NCI-H82 treated with DMSO at 0.1 percent for 48 hours (cell line): ENCODE measurements around the gene ADNP.

Experiments used
- DNase-seq: peaks from one replicate; lab custom pipeline; 2025; ENCODE audit not compliant: unreplicated experiment; lab: John Stamatoyannopoulos, UW

The ADNP gene

GRCh38 chr20:50852085-50852484 lies 79.2 kb downstream of the ADNP start:
- DNase-seq, result no peak

- no peak for DNase-seq
Observed at GRCh38 chr20:50850721-50851286, 80.4 kb downstream of the ADNP start.

DNA sequence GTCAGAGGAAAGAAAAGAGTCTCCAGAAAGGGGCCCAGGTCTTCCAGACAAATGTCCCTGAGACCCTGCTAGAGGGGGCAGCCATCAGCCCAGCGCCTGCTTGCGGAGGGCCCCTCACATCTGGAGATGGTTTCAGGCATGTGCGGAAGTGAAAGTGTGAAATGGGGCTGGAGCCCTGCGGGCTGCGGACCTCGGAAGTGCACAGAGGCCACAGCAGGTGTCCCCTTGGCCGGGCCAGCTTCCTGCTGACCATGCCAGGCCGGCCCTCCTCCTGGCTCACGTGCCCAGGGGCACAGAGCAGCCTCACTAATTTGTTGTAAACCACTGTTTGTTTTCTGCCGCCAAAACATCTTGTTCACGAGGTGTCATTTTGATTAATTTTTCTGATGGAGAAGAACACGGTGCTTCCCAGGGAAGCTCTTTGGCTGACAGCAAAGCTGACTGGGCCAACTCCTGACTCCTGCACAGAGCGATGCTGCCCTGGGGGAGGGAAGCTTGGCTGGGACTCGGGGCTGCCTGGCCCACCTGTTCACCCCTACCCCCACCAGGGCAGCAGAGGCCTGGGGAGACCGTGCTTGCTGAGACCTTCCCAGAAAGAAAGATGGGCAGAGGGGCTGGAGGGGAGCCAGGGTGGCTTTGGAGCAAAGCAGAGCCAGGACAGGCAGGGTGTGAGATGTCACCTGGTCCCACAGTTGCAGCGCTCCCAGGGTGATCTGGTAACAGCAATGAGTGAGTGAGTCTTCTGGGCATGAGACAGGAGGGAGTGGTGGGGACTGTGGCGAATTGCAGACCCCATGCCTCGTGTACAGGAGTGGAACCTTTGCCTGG lies 82.2 kb downstream of the ADNP start:
- no peak for DNase-seq

GRCh38 chr20:50848341-50848808 lies 82.9 kb downstream of the ADNP start:
- DNase-seq, result no peak

GRCh38 chr20:50845566-50846215 lies 85.5 kb downstream of the ADNP start:
- no peak for DNase-seq

GRCh38 chr20:50844430-50845100 lies 86.7 kb downstream of the ADNP start:
- DNase-seq, result no peak

DNA sequence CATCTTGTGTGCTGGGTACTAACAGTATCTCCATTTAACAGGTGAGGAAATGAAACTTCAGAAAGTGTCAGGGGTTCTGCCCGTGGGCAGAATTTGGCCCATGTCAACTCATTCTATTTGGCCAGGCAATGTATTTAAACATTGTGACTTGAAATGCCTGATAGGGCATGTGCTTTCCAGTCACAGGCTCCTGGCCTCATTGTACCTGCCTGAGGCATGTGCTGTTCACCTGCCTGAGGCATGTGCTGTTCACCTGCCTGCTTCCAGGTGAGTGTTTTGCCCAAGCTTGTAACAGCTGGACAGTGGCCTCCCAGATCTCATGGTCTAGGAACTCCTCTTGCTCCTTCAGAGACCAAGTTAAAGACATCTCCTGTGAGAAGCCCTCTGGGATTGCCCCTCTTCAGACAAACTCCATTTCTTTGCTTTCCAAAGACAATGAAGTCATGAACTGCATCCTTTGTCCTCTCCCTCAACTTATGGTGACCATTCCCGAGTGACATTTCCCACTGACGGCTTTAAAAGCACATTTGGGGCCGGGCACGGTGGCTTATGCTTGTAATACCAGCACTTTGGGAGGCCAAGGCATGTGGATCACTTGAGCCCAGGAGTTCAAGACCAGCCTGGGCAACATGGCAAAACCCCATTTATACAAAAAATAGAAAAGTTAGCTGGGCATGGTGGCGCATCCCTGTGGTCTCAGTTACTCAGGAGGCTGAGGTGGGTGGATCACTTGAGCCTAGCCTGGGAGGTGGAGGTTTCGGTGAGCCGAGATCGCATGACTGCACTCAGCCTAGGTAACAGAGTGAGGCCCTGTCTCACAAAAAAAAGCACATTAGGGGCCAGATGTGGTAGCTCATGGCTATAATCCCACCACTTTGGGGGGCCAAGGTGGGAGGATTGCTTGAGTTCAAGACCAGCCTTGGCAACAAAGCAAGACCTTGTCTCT lies 87.6 kb downstream of the ADNP start:
- no peak for DNase-seq

DNA sequence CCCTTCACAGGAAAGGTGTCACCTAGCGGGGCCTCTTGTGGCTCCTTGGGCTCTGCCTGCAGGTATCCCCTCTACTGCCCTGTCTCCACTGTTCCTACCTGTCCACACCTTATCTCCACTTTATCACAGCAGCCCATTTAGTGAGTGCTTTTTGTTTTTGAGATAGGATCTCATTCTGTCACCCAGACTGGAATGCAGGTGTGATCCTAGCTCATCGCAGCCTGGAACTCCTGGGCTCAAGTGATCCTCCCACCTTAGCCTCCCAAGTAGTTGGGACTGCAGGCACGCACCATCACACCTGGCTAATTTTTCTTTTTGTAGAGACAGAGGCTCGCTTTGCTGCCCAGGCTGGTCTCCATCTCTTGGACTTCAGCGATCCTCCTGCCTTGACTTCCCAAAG lies 88.4 kb downstream of the ADNP start:
- DNase-seq, result no peak
